Mammary epithelial cell (primary cell): ENCODE results near the gene INCENP.

Experiments used
- EZH2 ChIP-seq: IDR thresholded peaks from 2 replicates; pipeline ENCODE4 v1.6.1; 2012; ENCODE audit warnings: low read length, inconsistent platforms, borderline replicate concordance
- TF ChIP-seq, protein P1 (sequence below), 2 donors: IDR thresholded peaks in 1 of 2; conservative IDR thresholded peaks in 1 of 2; 2 replicates each; pipeline ENCODE4 v1.5.1; 2011 to 2012; ENCODE audit warnings: inconsistent platforms in 2 of 2, low read length in 2 of 2, mild to moderate bottlenecking in 2 of 2, control low read depth in 1 of 2, low read depth in 1 of 2; ENCODE audit not compliant: insufficient read depth in 1 of 2; ENCODE audit errors: extremely low read depth in 1 of 2

DNA sequence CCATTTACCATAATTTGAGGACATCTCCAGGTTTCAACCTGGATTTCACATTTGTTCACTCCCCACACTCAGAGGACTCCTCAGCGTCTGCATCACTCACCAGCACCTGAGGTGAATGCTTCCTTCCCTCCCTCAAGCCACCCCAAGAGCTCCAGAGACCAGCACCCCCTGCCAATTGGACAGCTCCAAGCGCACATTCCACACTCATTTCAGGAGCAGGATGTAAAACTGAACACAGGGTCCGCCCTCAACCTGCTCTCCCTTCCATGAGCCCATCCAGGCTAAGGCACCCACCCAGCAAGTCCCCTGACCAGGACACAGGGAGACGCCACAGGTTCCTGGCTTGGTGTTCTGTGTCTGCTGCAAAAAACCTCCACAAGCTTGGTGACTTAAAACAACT is 70.1 kb downstream of the INCENP start:
- TF ChIP-seq, protein P1, sequence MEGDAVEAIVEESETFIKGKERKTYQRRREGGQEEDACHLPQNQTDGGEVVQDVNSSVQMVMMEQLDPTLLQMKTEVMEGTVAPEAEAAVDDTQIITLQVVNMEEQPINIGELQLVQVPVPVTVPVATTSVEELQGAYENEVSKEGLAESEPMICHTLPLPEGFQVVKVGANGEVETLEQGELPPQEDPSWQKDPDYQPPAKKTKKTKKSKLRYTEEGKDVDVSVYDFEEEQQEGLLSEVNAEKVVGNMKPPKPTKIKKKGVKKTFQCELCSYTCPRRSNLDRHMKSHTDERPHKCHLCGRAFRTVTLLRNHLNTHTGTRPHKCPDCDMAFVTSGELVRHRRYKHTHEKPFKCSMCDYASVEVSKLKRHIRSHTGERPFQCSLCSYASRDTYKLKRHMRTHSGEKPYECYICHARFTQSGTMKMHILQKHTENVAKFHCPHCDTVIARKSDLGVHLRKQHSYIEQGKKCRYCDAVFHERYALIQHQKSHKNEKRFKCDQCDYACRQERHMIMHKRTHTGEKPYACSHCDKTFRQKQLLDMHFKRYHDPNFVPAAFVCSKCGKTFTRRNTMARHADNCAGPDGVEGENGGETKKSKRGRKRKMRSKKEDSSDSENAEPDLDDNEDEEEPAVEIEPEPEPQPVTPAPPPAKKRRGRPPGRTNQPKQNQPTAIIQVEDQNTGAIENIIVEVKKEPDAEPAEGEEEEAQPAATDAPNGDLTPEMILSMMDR (conservative IDR thresholded peaks at IDR 0.05 in 1 of 2, IDR thresholded peaks at IDR 0.05 in 1 of 2; ENCODE audit: extremely low read depth in 1 of 2, insufficient read depth in 1 of 2, low read depth in 1 of 2, low read length in 2 of 2), result no peak
- TF ChIP-seq EZH2, result no peak
